ENCODE measurements around the gene ADAMTS7. TPM values are rescaled to one million over a fixed set of nuclear protein-coding genes. Genes with fewer than 3 reads are reported as not detected.
"Not testable (repeated sequence)": the region's sequence is repeated elsewhere in the genome, so short reads cannot be mapped to it uniquely, and the experiment has no call there.

The ADAMTS7 gene
- total and polyA plus RNA-seq, 2 donors (not counting 1 experiment from before 2014, with no cell fraction given): 0.10 to 16.6 TPM

GRCh38 chr15:78800806-78801205 is 10.5 kb downstream of the ADAMTS7 start:
- POLR2A ChIA-PET: no interaction called here
- no peak for DNase-seq
- 96% methylated on average over 21 of the region's 21 CpGs for WGBS (ENCODE audit: insufficient coverage)

GRCh38 chr15:78800189-78800588 is 11.1 kb downstream of the ADAMTS7 start:
- no peak overlapping the region for H3K27ac Mint-ChIP-seq
- H4K20me1 ChIP-seq (ENCODE audit: control insufficient read depth, insufficient read depth, low read length, poor library complexity, severe bottlenecking): no peaks in the 10 kb centered on the region
- no peak overlapping the region for H3K27ac ChIP-seq (ENCODE audit: low read length in 2 of 2)
- no peaks in the 10 kb centered on the region for H3K4me1 ChIP-seq (ENCODE audit: control insufficient read depth in 2 of 2, insufficient read depth in 2 of 2, low read length in 2 of 2)
- H3K9me3 Mint-ChIP-seq (ENCODE audit: insufficient read depth): no peaks in the 10 kb centered on the region
- H3K36me3 ChIP-seq (replicated peaks in 1 of 2; ENCODE audit: control extremely low read depth in 1 of 2, control insufficient read depth in 1 of 2, extremely low read depth in 1 of 2, insufficient read depth in 2 of 2, low read length in 1 of 2): no peaks in the 10 kb centered on the region
- no peaks in the 10 kb centered on the region for H3K27me3 ChIP-seq (replicated peaks in 1 of 4; ENCODE audit: control extremely low read depth in 1 of 4, control insufficient read depth in 3 of 4, insufficient read depth in 4 of 4, low read length in 3 of 4)
- CTCF ChIA-PET: no interaction called here
- no peak overlapping the region for H3K4me3 Mint-ChIP-seq
- intact Hi-C loops (cut with micrococcal nuclease): no loop called here
- ATAC-seq (ENCODE audit: low read depth) (no peak), DNase-seq (no peak)
- POLR2A ChIA-PET: no interaction called here
- TF ChIP-seq CTCF (IDR thresholded peaks at IDR 0.05): no peak
- no peak for TF ChIP-seq EZH2 (IDR thresholded peaks at IDR 0.05; ENCODE audit: borderline replicate concordance, insufficient read depth, low read depth, low read length, poor library complexity, severe bottlenecking)
- no peak overlapping the region for H2AFZ ChIP-seq (ENCODE audit: insufficient read depth, low read depth, low read length, poor library complexity, severe bottlenecking)
- no peaks in the 10 kb centered on the region for H3K4me1 Mint-ChIP-seq
- H3K4me2 ChIP-seq (replicated peaks; ENCODE audit: low read depth, low read length, poor library complexity, severe bottlenecking): no peak overlapping the region
- H3K9ac ChIP-seq (ENCODE audit: low read length): no peak overlapping the region
- H3K27me3 Mint-ChIP-seq: no peaks in the 10 kb centered on the region
- H3K9me3 ChIP-seq (ENCODE audit: control extremely low read depth in 1 of 3, control insufficient read depth in 2 of 3, insufficient read depth in 1 of 3, low read length in 2 of 3): no peaks in the 10 kb centered on the region
- no peaks in the 10 kb centered on the region for H3K79me2 ChIP-seq (ENCODE audit: control insufficient read depth, insufficient read depth, low read length)
- H3K4me3 ChIP-seq (ENCODE audit: control extremely low read depth in 1 of 5, extremely low read depth in 1 of 5, insufficient read depth in 1 of 5, low read depth in 2 of 5, low read length in 4 of 5): no peak overlapping the region
- WGBS (ENCODE audit: insufficient coverage): 94% methylated on average over 48 of the region's 48 CpGs

More at GRCh38 chr15:78800806-78801205, 10.5 kb downstream of the ADAMTS7 start:
- Mint-ChIP-seq H3K27me3 (no peaks in the 10 kb centered on the region), H3K4me3 (no peak overlapping the region), H3K4me1 (no peaks in the 10 kb centered on the region), H3K9me3 (ENCODE audit: insufficient read depth) (no peaks in the 10 kb centered on the region), H3K27ac (no peak overlapping the region)
- H3K4me3 ChIP-seq (ENCODE audit: control extremely low read depth in 1 of 5, extremely low read depth in 1 of 5, insufficient read depth in 1 of 5, low read depth in 2 of 5, low read length in 4 of 5): no peak overlapping the region
- no peak overlapping the region for H2AFZ ChIP-seq (ENCODE audit: insufficient read depth, low read depth, low read length, poor library complexity, severe bottlenecking)
- H3K27me3 ChIP-seq (replicated peaks in 1 of 4; ENCODE audit: control extremely low read depth in 1 of 4, control insufficient read depth in 3 of 4, insufficient read depth in 4 of 4, low read length in 3 of 4): no peaks in the 10 kb centered on the region
- H3K4me1 ChIP-seq (ENCODE audit: control insufficient read depth in 2 of 2, insufficient read depth in 2 of 2, low read length in 2 of 2): no peaks in the 10 kb centered on the region
- intact Hi-C loops (cut with micrococcal nuclease): no loop called here
- H3K4me2 ChIP-seq (replicated peaks; ENCODE audit: low read depth, low read length, poor library complexity, severe bottlenecking): no peak overlapping the region
- H4K20me1 ChIP-seq (ENCODE audit: control insufficient read depth, insufficient read depth, low read length, poor library complexity, severe bottlenecking): no peaks in the 10 kb centered on the region
- no peaks in the 10 kb centered on the region for H3K9me3 ChIP-seq (ENCODE audit: control extremely low read depth in 1 of 3, control insufficient read depth in 2 of 3, insufficient read depth in 1 of 3, low read length in 2 of 3)
- TF ChIP-seq EZH2 (IDR thresholded peaks at IDR 0.05; ENCODE audit: borderline replicate concordance, insufficient read depth, low read depth, low read length, poor library complexity, severe bottlenecking) (no peak), CTCF (IDR thresholded peaks at IDR 0.05) (no peak)
- no peak overlapping the region for H3K9ac ChIP-seq (ENCODE audit: low read length)
- no peaks in the 10 kb centered on the region for H3K36me3 ChIP-seq (replicated peaks in 1 of 2; ENCODE audit: control extremely low read depth in 1 of 2, control insufficient read depth in 1 of 2, extremely low read depth in 1 of 2, insufficient read depth in 2 of 2, low read length in 1 of 2)
- CTCF ChIA-PET: no interaction called here
- no peak for ATAC-seq (ENCODE audit: low read depth)
- H3K27ac ChIP-seq (ENCODE audit: low read length in 2 of 2): no peak overlapping the region
- H3K79me2 ChIP-seq (ENCODE audit: control insufficient read depth, insufficient read depth, low read length): no peaks in the 10 kb centered on the region

GRCh38 chr15:78799102-78799501 is 12.2 kb downstream of the ADAMTS7 start:
- H3K27ac Mint-ChIP-seq; H3K4me2 ChIP-seq (replicated peaks; ENCODE audit: low read depth, low read length, poor library complexity, severe bottlenecking); H3K9me3 Mint-ChIP-seq (ENCODE audit: insufficient read depth); H3K9me3 ChIP-seq (ENCODE audit: control extremely low read depth in 1 of 3, control insufficient read depth in 2 of 3, insufficient read depth in 1 of 3, low read length in 2 of 3); CTCF ChIA-PET; DNase-seq; H3K27ac ChIP-seq (ENCODE audit: low read length in 2 of 2); H3K4me1 ChIP-seq (ENCODE audit: control insufficient read depth in 2 of 2, insufficient read depth in 2 of 2, low read length in 2 of 2); H4K20me1 ChIP-seq (ENCODE audit: control insufficient read depth, insufficient read depth, low read length, poor library complexity, severe bottlenecking); intact Hi-C loops (cut with micrococcal nuclease); H3K27me3 ChIP-seq (replicated peaks in 1 of 4; ENCODE audit: control extremely low read depth in 1 of 4, control insufficient read depth in 3 of 4, insufficient read depth in 4 of 4, low read length in 3 of 4); H3K4me1 Mint-ChIP-seq; H3K4me3 Mint-ChIP-seq; POLR2A ChIA-PET; H3K27me3 Mint-ChIP-seq; H3K9ac ChIP-seq (ENCODE audit: low read length); H3K36me3 ChIP-seq (replicated peaks in 1 of 2; ENCODE audit: control extremely low read depth in 1 of 2, control insufficient read depth in 1 of 2, extremely low read depth in 1 of 2, insufficient read depth in 2 of 2, low read length in 1 of 2); H3K4me3 ChIP-seq (ENCODE audit: control extremely low read depth in 1 of 5, extremely low read depth in 1 of 5, insufficient read depth in 1 of 5, low read depth in 2 of 5, low read length in 4 of 5); ATAC-seq (ENCODE audit: low read depth); H2AFZ ChIP-seq (ENCODE audit: insufficient read depth, low read depth, low read length, poor library complexity, severe bottlenecking); H3K79me2 ChIP-seq (ENCODE audit: control insufficient read depth, insufficient read depth, low read length): not testable (repeated sequence)
- no CpG with 5 or more reads among the region's 7 CpGs for WGBS (ENCODE audit: insufficient coverage)

Data from B cell (primary cell).